BE2C (cell line): Measurements from ENCODE around the gene TRAIP.
"Not testable (repeated sequence)": the region's sequence is repeated elsewhere in the genome, so short reads cannot be mapped to it uniquely, and the experiment has no call there.

Experiments
- DNase-seq: peaks from one replicate; pipeline ENCODE4 v3.0.0-alpha.2; 2020
- H3K27me3 ChIP-seq: fragments of 250-450 bp; sonication (Bioruptor Pico); 2 replicates; pipeline ENCODE4 v1.5.1; 2020; ENCODE audit warnings: mild to moderate bottlenecking
- H3K36me3 ChIP-seq: fragments of 250-450 bp; sonication (Bioruptor Pico); 2 replicates; pipeline ENCODE4 v1.5.1; 2020; ENCODE audit warnings: mild to moderate bottlenecking
- H3K4me1 ChIP-seq: fragments of 250-450 bp; sonication (Bioruptor Pico); 2 replicates; pipeline ENCODE4 v1.5.1; 2020
- H3K4me3 ChIP-seq: 2 replicates; pipeline ENCODE4 v1.5.1; 2011; ENCODE audit warnings: low read depth, low read length
- H3K9me3 ChIP-seq: fragments of 250-450 bp; sonication (Bioruptor Pico); 2 replicates; pipeline ENCODE4 v1.5.1; 2020
- CTCF ChIP-seq: IDR thresholded peaks from 2 replicates; pipeline ENCODE4 v1.5.1; 2012; ENCODE audit warnings: mild to moderate bottlenecking, low read depth, low read length

Gene TRAIP

GRCh38 chr3:49840388-49840787 is 16.0 kb downstream of the TRAIP start:
- DNase-seq, result peak; percentile 18
- H3K4me1 ChIP-seq, result peaks cover 20% of the 10 kb centered on the region
- no peaks in the 10 kb centered on the region for H3K27me3 ChIP-seq
- no peak for TF ChIP-seq CTCF
- H3K4me3 ChIP-seq, result no peak overlapping the region
- no peaks in the 10 kb centered on the region for H3K9me3 ChIP-seq
- no peaks in the 10 kb centered on the region for H3K36me3 ChIP-seq

DNA sequence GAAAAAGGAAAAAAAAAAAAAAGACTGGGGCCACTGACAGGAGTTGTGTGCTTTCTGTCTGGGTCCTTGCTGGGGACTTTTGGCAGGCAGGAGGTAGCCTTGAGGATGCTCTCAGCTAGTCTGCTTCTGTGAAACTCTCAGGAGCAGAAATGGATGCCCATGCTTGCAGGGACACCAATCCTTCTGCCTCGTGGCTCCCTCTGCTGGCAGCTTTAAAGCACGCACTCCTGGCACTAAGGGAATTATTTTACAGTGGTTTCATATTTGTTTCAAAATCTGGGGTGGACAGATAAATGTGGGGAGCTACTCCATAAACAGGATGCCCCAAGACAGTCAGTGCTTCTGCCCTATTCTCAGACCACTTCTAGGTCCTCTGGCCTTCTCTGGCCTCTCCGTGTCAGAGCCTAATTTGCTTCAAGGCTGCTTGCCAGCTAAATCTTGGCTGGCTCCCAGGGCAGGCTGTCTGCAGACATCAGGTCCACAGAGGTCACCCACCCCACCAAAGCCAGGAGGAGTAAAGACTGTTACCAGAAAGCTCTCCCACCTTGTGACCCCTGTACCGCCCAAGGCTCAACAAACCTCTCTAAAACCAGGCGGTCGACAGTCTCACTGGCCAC is 17.1 kb downstream of the TRAIP start:
- H3K4me3 ChIP-seq, result no peak overlapping the region
- no peaks in the 10 kb centered on the region for H3K27me3 ChIP-seq
- H3K9me3 ChIP-seq, result no peaks in the 10 kb centered on the region
- DNase-seq, result peak; percentile 66
- TF ChIP-seq CTCF, result peak; percentile 81
- no peaks in the 10 kb centered on the region for H3K36me3 ChIP-seq
- H3K4me1 ChIP-seq, result peaks cover 20% of the 10 kb centered on the region

- TF ChIP-seq CTCF, result no peak
These were observed 25.0 kb downstream of the TRAIP start for GRCh38 chr3:49831341-49831740.

GRCh38 chr3:49826016-49826415 is 30.3 kb downstream of the TRAIP start:
- Histone ChIP-seq H3K4me1 (no peaks in the 10 kb centered on the region), H3K27me3 (no peaks in the 10 kb centered on the region), H3K4me3 (no peak overlapping the region), H3K36me3 (no peaks in the 10 kb centered on the region), H3K9me3 (no peaks in the 10 kb centered on the region)
- no peak for DNase-seq
- TF ChIP-seq CTCF, result no peak

More at GRCh38 chr3:49831341-49831740, 25.0 kb downstream of the TRAIP start:
- no peaks in the 10 kb centered on the region for H3K4me1 ChIP-seq
- DNase-seq, result no peak
- no peaks in the 10 kb centered on the region for H3K27me3 ChIP-seq
- H3K4me3 ChIP-seq, result no peak overlapping the region
- H3K9me3 ChIP-seq, result no peaks in the 10 kb centered on the region
- no peaks in the 10 kb centered on the region for H3K36me3 ChIP-seq

GRCh38 chr3:49823131-49823530 is 33.2 kb downstream of the TRAIP start:
- H3K4me3 ChIP-seq, H3K27me3 ChIP-seq, H3K4me1 ChIP-seq, DNase-seq, H3K36me3 ChIP-seq, H3K9me3 ChIP-seq: not testable (repeated sequence)

DNA sequence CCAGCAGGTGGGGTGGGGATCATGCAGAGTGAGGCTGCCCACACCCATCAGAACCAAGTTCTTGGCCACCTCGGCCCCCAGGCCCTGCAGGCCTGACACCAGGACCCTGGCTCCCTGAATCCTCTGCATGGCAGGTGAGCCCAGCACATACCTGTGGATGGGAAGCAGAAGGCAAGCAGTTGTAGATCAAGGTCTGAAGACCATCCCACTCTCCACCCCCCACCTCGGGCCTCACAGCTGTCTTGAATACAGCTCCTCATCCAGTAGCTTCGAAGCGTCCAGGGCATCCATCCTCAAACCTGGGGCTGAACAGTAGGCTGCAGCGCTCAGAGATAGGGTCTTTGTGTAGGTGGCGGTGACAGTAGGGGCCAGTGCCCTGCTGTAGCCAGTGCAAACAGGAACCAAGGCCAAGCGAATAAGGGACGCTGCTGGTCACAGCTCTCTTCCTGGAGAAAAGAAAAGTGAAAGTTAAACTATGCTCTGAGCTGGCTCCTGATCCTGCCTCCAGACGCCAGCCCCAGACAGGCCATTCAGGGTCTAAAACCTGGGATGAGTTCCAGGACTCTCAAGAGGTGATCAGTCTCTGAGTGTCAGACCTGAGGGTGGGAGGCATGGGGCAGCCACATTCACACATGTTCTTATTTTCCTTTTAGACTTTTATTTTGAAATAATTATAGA is 42.7 kb downstream of the TRAIP start, which contains the start of gene UBA7:
Gene UBA7, minus strand, starts transcription at position 457 of the 678 bp plus-strand sequence. Its CDS starts 166 bp downstream, at position 291.
- Histone ChIP-seq H3K4me3 (no peak within 1 kb of the TSS), H3K27me3 (no peaks in the 10 kb centered on the region), H3K36me3 (no peaks in the 10 kb centered on the region), H3K4me1 (no peaks in the 10 kb centered on the region), H3K9me3 (no peaks in the 10 kb centered on the region)
- no peak for TF ChIP-seq CTCF
- no peak for DNase-seq
